Fibroblast of lung (primary cell): ENCODE measurements around the gene AOAH.

ENCODE experiments used
- CTCF ChIP-seq, 2 donors: IDR thresholded peaks in 1 of 2; conservative IDR thresholded peaks in 1 of 2; 1 replicate in 1 of 2; 2 replicates in 1 of 2; pipeline ENCODE4 v1.5.1; 2011 to 2012; ENCODE audit warnings: low read length in 2 of 2, control low read depth in 1 of 2, inconsistent platforms in 1 of 2, low read depth in 1 of 2, mild to moderate bottlenecking in 1 of 2
- EZH2 ChIP-seq: IDR thresholded peaks from 2 replicates; pipeline ENCODE4 v1.5.1; 2012; ENCODE audit warnings: low read length, control low read depth, mild to moderate bottlenecking; ENCODE audit errors: missing control alignments

- no peak for TF ChIP-seq CTCF (conservative IDR thresholded peaks at IDR 0.05 in 1 of 2, IDR thresholded peaks at IDR 0.05 in 1 of 2; ENCODE audit: low read depth in 1 of 2, low read length in 2 of 2)
- no peak for TF ChIP-seq EZH2
These were observed 13.0 kb downstream of the AOAH start for GRCh38 chr7:36711256-36711655.
